Melanocyte of skin (primary cell): ENCODE results near the gene EPRS1. TPM values are rescaled to one million over a fixed set of nuclear protein-coding genes. Genes with fewer than 3 reads are reported as not detected.

ENCODE experiments used
- total RNA-seq, 2 donors: library from RNA; depleted of rRNA; stranded (reverse); fragments of >200 nt; gene quantifications; 2 replicates each; pipeline ENCODE4 v1.2.3, GENCODE V29; 2012

The EPRS1 gene
- total RNA-seq = 10 to 100 TPM; 60.2 to 85.3 TPM

DNA sequence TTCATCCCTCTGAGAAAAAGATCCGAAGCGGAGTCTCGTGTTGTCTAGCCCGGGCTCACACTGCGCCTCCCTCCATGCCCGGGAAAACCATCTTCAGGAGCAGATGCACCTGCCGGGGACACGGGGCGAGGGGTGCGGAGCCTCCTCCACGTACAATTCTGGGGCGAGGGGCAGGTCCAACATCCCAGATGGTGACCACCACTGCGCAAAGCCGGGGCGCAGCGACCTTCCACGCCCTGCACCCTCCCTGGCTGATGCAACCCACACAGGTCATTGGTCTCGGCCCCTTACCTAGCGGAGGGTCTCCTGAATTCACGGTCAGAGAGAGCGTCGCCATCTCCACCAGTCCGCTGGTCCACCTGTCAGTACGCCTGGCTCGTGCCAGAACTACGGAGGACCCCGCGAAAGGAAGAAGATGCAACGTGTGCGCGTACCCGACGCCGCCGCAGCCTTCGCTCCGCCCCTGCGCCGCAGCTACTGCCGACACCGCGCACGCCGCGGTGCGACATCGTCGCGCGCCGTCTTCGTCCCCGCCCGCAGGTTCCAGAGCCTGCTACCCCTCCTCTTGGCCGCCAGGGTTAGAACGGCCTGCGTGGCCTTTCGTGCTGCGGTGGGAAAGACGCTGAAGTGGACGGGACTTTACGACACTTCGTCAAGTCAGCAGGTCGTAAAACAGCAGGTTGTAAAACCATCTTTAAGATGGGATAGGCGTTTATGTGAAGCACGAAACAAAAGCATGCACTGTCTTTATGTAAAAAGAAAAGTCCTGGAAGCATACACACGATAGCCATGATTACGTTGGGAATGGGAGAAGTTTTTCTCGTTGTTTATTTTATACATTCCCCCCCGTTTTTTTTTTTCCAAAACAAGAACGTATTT is at the start of gene EPRS1:
Gene EPRS1, minus strand, starts transcription at position 454 of the 879 bp plus-strand sequence. Its CDS starts 117 bp downstream, at position 337.

DNA sequence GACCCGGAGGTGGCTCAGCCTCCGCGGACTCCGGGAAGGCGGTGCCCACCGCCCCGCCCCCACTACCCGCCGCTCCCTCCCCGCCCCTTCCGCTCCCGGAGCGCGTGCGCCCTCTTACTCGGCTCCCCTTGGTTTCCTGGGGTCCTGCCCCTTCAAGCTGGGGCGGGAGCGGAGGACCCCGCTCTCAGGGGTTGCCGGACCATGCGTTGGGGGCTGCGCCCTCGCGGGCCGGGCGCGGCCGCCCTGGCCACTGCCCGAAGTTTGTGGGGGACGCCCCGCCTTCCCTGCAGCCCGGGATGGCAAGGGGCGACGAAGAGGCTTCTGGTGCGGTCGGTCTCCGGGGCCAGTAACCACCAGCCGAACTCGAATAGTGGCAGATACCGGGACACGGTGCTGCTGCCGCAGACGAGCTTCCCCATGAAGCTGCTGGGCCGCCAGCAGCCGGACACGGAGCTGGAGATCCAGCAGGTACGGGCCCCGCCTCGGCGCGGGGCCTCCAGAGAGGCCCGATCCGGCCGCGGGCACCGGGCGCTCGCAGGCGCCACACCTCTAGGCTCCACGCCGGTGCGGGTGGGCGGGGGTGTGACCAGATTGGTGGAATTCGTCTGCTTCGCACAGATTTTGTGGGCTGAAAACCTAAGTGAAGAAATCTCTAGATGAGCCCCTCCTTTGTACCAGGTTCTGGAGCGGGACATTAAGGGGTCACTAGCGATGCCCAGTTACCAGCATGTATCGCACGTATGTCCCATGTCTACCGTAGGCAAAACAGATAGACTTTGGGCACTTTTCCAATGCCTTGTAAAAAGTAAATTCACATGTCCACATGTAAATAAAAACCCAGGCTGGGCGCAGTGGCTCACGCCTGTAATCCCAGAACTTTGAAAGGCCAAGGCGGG is 48.0 kb upstream of the EPRS1 start, which contains the start of gene IARS2:
Gene IARS2, plus strand, starts transcription at position 117 of the 896 bp plus-strand sequence. Its CDS starts 85 bp downstream, at position 202.

DNA sequence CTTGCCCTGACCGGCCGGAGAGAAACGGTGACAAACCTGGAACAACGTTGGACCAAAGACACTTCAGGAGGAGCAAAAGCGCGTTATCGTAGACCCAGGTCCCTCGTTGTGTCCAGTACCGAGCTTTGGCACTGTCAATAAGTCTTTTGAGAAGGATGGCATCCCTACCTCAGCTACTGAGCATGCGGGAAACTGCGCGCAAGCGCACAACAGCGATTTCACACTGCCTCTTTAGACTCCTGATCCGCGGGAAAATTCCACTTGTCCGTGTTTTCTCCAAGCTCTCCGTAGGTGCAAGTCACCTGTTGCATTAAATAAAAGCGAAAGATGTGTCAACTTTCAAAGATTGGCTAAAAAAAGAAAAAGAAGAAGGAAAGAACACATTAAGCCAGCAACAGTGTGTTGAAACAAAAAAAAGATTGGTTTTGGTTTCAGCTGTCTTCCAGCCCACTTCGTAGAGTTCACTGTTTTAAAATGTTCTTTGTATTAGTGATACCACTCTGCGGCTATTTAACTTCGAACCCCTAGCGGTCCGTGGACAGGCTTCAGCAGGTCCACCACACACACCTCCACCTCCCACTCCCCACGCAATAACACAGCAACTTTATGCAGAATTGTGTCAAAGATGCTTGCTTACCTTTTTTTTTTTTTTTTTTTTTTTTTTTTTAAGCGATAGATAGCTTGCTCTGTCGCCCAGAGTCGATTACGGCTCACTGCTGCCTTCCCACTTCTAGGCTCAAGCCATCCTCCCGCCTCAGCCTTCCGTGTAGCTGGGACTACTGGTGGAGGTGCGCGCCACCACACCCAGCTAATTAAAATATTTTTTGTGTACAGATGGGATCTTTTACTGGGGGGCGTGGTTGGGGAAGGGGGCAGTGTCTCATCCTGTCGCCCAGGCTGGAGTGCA is 43.6 kb upstream of the EPRS1 start, which contains the start of gene BPNT1:
Gene BPNT1, minus strand, starts transcription at position 139 of the 907 bp plus-strand sequence. CDS start 9,942 bp downstream, outside the sequence.

Other genes with a start within 250 kb of the EPRS1 start
- under 1 TPM in 1 of 2 donors, not detected in 1; 0.67 TPM for gene SLC30A10, start 117.9 kb downstream of the EPRS1 start, total RNA-seq
- gene BPNT1, start 43.3 kb upstream of the EPRS1 start, total RNA-seq = 10 to 100 TPM; 26.5 to 37.0 TPM
- gene IARS2, start 47.6 kb upstream of the EPRS1 start, total RNA-seq = 100 to 1,000 TPM in 1 of 2 donors, 10 to 100 TPM in 1; 74.0 to 109 TPM
- gene RAB3GAP2, start 225.9 kb upstream of the EPRS1 start, total RNA-seq = 10 to 100 TPM; 33.6 to 34.1 TPM